Calu3 (cell line): Measurements from ENCODE around the gene ZNF367. TPM values are rescaled to one million over a fixed set of nuclear protein-coding genes. Genes with fewer than 3 reads are reported as not detected.

ENCODE experiments used
- BruUV-seq: library from RNA; stranded (reverse); fragments of 400-500 nt; replicated peaks from 2 replicates; lab custom pipeline; 2021; lab: Mats Ljungman, UMichigan
- CTCF ChIA-PET: fragments of 300-600 bp; sonication (Branson Sonifier 250); formaldehyde crosslinking; loops from one replicate; lab custom pipeline; 2022; ENCODE audit warnings: antibody characterized with exemption; lab: Charles Lee
- DNase-seq: peaks from one replicate; pipeline ENCODE4 v3.0.0; 2022
- H3K27ac Mint-ChIP-seq: one replicate; pipeline ENCODE4 v1.8.0; 2022; ENCODE audit warnings: mixed read lengths; ENCODE audit not compliant: unreplicated experiment
- H3K27me3 Mint-ChIP-seq: one replicate; pipeline ENCODE4 v1.8.0; 2022; ENCODE audit warnings: mixed read lengths; ENCODE audit not compliant: unreplicated experiment
- H3K36me3 Mint-ChIP-seq: one replicate; pipeline ENCODE4 v1.8.0; 2022; ENCODE audit warnings: mild to moderate bottlenecking, moderate library complexity, mixed read lengths; ENCODE audit not compliant: insufficient read depth, unreplicated experiment
- H3K4me1 Mint-ChIP-seq: one replicate; pipeline ENCODE4 v1.8.0; 2022; ENCODE audit warnings: mild to moderate bottlenecking, low read depth, mixed read lengths; ENCODE audit not compliant: unreplicated experiment
- H3K4me3 Mint-ChIP-seq: one replicate; pipeline ENCODE4 v1.8.0; 2022; ENCODE audit warnings: mild to moderate bottlenecking, low read depth, moderate library complexity, mixed read lengths; ENCODE audit not compliant: unreplicated experiment
- H3K9me3 Mint-ChIP-seq: one replicate; pipeline ENCODE4 v1.8.0; 2022; ENCODE audit warnings: low read depth, mixed read lengths; ENCODE audit not compliant: unreplicated experiment
- intact Hi-C: fragments of 100-400 bp; cut with micrococcal nuclease; formaldehyde crosslinking; loops from one replicate; pipeline ENCODE4 v1.10.0; 2022; ENCODE audit not compliant: unreplicated experiment
- total RNA-seq: library from RNA; stranded (reverse); gene quantifications from 2 replicates; pipeline ENCODE4 v1.2.3, GENCODE V29; 2022
- TF ChIP-seq, protein P1 (sequence below): fragments of 200-600 bp; IDR thresholded peaks from one replicate; pipeline ENCODE4 v1.8.0; 2022; ENCODE audit warnings: antibody characterized with exemption; ENCODE audit not compliant: unreplicated experiment

The ZNF367 gene
- total RNA-seq, 1 experiment from 2014 or later, result 9.6 TPM

GRCh38 chr9:96447406-96447805, 29.2 kb upstream of the ZNF367 start:
- H3K9me3 Mint-ChIP-seq, result no peaks in the 10 kb centered on the region
- CTCF ChIA-PET, result no interaction called here
- no TSS peak for BruUV-seq
- H3K27ac Mint-ChIP-seq, result no peak overlapping the region
- TF ChIP-seq, protein P1, sequence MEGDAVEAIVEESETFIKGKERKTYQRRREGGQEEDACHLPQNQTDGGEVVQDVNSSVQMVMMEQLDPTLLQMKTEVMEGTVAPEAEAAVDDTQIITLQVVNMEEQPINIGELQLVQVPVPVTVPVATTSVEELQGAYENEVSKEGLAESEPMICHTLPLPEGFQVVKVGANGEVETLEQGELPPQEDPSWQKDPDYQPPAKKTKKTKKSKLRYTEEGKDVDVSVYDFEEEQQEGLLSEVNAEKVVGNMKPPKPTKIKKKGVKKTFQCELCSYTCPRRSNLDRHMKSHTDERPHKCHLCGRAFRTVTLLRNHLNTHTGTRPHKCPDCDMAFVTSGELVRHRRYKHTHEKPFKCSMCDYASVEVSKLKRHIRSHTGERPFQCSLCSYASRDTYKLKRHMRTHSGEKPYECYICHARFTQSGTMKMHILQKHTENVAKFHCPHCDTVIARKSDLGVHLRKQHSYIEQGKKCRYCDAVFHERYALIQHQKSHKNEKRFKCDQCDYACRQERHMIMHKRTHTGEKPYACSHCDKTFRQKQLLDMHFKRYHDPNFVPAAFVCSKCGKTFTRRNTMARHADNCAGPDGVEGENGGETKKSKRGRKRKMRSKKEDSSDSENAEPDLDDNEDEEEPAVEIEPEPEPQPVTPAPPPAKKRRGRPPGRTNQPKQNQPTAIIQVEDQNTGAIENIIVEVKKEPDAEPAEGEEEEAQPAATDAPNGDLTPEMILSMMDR, result no peak
- peaks cover 8% of the 10 kb centered on the region for H3K4me1 Mint-ChIP-seq
- peaks cover 12% of the 10 kb centered on the region for H3K36me3 Mint-ChIP-seq
- intact Hi-C loops, result loop anchor here (10.0 kb wide), 1 partner anchor 207 kb away; the partner anchor contains the start of gene PRXL2C
- H3K27me3 Mint-ChIP-seq, result no peaks in the 10 kb centered on the region
- DNase-seq, result no peak
- no peak overlapping the region for H3K4me3 Mint-ChIP-seq

DNA sequence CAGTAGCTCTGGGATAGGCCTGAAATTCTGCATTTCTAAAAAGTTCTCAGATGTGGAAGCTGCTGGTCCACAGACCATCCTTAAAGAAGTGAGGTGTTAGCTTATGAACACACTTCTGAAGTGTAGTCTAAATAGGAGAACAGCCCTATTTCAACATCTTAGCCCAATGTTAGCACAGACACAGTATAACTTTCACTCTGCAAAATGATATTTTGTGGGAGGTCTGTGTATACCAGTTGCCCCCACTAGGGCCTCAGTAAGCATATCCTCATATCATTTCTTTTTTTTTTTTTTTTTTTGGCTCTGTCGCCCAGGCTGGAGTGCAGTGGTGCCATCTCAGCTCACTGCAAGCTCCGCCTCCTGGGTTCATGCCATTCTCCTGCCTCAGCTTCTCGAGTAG, 24.3 kb upstream of the ZNF367 start:
- no peaks in the 10 kb centered on the region for H3K36me3 Mint-ChIP-seq
- no peaks in the 10 kb centered on the region for H3K4me1 Mint-ChIP-seq
- H3K27me3 Mint-ChIP-seq, result no peaks in the 10 kb centered on the region
- TF ChIP-seq, protein P1, result no peak
- H3K27ac Mint-ChIP-seq, result no peak overlapping the region
- CTCF ChIA-PET, result interaction anchor here (0.8 to 1.4 kb wide), 5 partner anchors 22 to 226 kb away, joined by 3 to 6 read pairs (median 4); no protein-coding TSS in a partner anchor
- H3K9me3 Mint-ChIP-seq, result no peaks in the 10 kb centered on the region
- intact Hi-C loops, result loop anchor here (10.0 kb wide), 1 partner anchor 212 kb away; the partner anchor contains the start of gene PRXL2C
- H3K4me3 Mint-ChIP-seq, result no peak overlapping the region
- no TSS peak for BruUV-seq
- no peak for DNase-seq

GRCh38 chr9:96441798-96442445, 23.8 kb upstream of the ZNF367 start:
- no peak overlapping the region for H3K4me3 Mint-ChIP-seq
- H3K36me3 Mint-ChIP-seq, result no peaks in the 10 kb centered on the region
- CTCF ChIA-PET, result interaction anchor here (0.8 to 1.4 kb wide), 5 partner anchors 21 to 227 kb away, joined by 3 to 6 read pairs (median 4); no protein-coding TSS in a partner anchor
- TF ChIP-seq, protein P1, result peak; percentile 47
- intact Hi-C loops, result loop anchor here (10.0 kb wide), 1 partner anchor 213 kb away; the partner anchor contains the start of gene PRXL2C
- no peaks in the 10 kb centered on the region for H3K9me3 Mint-ChIP-seq
- H3K27ac Mint-ChIP-seq, result no peak overlapping the region
- no peaks in the 10 kb centered on the region for H3K4me1 Mint-ChIP-seq
- no peaks in the 10 kb centered on the region for H3K27me3 Mint-ChIP-seq
- no TSS peak for BruUV-seq
- peak; percentile 47 for DNase-seq

GRCh38 chr9:96440671-96441199, 22.6 kb upstream of the ZNF367 start:
- Mint-ChIP-seq H3K36me3 (no peaks in the 10 kb centered on the region), H3K4me1 (no peaks in the 10 kb centered on the region), H3K27me3 (no peaks in the 10 kb centered on the region), H3K4me3 (no peak overlapping the region), H3K27ac (no peak overlapping the region), H3K9me3 (no peaks in the 10 kb centered on the region)
- CTCF ChIA-PET, result no interaction called here
- TF ChIP-seq, protein P1, result no peak
- intact Hi-C loops, result loop anchor here (10.0 kb wide), 1 partner anchor 214 kb away; the partner anchor contains the start of gene PRXL2C
- no peak for DNase-seq
- BruUV-seq, result no TSS peak
